GM18505 (cell line): ENCODE data around the gene ANAPC16.
A peak's percentile ranks its signal among the peaks of the same experiment; 100 is the strongest.

Experiments
- ATAC-seq: cut with Tn5 transposase; IDR thresholded peaks from one replicate; pipeline ENCODE4 v1.9.1; 2021; ENCODE audit not compliant: unreplicated experiment
- POLR2A ChIP-seq: IDR thresholded peaks from 4 replicates; pipeline ENCODE4 v1.6.1; 2011; ENCODE audit warnings: borderline replicate concordance; ENCODE audit not compliant: insufficient read depth, insufficient read length; ENCODE audit errors: extremely low read depth

Gene ANAPC16

DNA sequence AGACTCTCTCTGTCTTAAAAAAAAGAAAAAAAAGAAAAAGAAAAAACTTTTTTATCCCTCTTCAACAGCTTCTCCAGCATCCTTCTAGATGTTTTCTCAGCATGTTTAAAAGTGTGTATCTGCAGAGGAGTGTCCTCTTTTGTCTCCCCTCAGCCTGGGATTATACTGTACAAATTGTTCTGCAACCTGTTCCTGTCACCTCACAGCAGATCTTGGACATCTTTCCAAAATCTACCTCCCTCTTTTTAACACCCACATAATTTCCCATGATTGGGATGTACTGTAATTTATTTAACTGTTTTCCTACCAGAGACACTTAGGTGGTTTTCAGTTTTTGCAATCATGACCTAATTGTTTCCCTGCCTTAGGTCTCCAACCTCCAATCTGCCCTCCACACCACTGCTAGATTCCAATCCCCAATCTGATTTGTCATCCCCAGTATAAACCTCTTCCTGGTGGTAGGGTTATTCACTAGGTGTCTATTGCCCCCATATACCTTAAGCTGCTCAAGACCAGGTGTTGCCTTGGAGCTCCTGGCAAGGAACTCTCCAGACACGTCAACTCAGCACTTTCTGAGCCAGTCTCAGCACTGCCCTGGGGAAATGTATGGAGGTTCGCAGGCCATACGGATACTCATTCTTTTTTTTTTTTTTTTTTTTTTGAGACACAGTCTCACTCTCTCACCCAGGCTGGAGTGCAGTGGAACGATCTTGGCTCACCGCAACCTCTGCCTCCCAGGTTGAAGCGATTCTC lies 40.3 kb downstream of the ANAPC16 start:
- TF ChIP-seq POLR2A: no peak
- no peak for ATAC-seq

DNA sequence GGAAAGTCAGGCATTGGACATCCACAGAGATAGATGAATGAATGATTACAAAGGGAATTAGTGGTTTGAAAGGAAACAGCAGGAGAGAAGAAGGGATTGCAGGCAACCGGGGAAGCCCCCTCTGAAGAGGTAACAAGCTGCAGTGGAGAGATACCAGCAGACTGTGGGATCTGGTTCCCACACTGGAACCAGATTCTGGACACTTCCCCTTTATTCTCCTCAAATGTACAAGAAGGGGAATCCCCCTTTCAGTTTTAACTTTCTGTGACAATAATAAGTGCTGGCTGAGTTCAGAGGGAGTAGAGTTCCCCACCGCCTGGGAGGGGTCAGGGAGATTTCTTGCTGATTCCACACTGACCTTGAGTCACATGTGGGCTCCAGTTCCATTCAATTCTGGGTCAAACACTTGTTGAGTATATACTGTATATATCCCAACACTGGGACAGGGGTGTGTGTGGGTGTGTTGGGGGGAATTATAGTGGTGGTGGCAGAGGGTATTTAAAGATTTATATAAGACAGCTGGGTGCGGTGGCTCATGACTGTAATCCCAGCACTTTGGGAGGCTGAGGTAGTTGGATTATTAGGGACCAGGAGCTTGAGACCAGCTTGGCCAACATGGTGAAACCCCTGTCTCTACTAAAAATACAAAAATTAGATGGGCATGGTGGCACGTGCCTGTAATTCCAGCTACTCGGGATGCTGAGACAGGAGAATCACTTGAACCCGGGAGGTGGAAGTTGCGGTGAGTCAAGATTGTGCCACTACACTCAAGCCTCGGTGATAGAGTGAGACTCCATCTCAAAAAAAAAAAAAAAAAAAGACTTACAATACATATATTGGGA lies 41.5 kb downstream of the ANAPC16 start:
- ATAC-seq: no peak
- TF ChIP-seq POLR2A: no peak

DNA sequence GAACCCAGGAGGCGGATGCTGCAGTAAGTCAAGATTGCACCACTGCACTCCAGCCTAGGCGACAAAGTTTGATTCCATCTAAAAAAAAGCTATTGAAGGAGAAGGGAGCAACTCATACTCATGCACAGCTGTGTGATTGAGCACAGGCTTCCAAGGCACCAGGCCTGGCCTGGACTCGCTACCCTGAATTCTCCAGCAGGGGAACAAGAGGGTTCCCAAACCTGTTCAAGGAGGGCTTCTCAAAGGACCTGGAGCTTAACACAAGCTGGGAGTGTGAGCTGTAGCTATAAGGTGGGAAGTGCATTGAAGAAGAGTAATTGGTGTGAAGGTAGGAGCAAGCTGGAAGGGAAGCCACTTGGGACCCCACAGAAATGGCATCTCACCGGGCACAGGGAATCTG lies 42.8 kb downstream of the ANAPC16 start:
- ATAC-seq: no peak
- no peak for TF ChIP-seq POLR2A

DNA sequence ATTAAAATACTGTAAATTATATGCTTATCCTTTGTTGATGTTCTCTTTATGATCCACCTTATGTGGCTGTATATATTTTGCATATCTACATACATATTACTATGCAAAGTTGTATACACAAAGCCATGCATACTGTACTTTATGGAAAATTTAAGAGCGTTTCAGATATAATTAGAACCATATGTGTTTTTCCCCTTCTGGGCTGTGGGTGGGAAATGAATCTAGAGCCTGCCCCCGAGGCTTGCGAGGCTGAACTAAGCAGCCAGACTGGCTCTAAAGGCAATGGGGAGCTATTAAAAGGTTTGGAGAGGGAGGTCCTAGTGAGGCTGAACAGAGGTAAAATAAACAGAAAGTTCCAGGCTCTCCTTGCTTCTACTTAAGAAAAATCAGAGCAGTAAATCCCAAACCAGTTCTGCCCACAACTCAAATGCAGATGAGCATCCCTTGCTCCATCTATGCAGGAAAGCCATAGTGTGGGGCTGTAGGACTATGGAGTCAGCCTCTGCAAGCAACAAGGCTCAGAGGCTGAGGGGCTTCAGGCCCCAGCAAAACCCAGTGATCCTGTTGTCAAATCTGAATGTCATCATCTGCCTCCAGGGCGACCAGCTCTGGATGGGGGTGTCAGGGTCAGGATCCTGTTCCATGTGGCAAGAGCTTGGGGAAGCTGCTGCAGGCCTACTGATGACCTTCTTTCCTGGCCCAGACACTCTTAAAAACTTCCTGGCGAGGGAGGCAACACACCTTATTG lies 43.9 kb downstream of the ANAPC16 start:
- ATAC-seq: no peak

DNA sequence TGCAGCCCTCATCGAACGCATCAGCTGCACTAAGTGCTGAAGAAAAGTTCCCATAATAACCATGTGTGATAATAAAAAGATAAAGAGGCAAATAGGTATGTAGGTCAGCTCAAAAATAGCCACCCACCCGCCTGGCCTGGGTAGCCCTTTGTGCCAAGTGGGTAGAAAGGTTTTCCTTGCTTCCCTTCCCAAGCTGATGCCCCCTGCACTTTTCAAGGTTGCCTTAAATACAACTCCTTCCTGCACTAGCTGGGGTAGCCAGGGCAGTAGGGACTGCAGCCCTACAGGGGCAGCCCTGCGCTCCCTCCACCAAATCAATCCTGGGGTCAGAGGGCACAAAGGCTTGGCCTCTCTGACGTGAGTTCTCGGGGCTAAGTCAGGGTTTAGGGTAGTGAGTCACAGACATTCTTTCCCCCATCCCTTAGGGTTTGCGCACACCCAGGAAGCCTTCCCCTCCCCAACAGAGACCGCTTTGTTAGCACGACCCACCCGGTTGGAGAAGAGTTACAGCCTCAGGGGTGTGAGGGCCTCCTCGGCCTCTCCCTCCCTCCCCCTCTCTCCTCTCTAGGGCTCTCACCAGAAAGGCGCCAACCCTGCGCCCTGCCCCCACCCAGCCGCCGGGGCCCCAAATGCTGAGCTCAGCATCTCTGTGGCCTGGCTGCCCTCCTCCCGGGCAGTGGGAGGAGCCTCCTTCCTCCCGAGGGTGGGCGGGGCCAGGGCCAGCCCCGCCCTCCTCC lies 44.6 kb downstream of the ANAPC16 start:
- ATAC-seq: peak; percentile 66
- TF ChIP-seq POLR2A: peak; percentile 54

More for the DNA sequence above, 43.9 kb downstream of the ANAPC16 start:
- no peak for TF ChIP-seq POLR2A

DNA sequence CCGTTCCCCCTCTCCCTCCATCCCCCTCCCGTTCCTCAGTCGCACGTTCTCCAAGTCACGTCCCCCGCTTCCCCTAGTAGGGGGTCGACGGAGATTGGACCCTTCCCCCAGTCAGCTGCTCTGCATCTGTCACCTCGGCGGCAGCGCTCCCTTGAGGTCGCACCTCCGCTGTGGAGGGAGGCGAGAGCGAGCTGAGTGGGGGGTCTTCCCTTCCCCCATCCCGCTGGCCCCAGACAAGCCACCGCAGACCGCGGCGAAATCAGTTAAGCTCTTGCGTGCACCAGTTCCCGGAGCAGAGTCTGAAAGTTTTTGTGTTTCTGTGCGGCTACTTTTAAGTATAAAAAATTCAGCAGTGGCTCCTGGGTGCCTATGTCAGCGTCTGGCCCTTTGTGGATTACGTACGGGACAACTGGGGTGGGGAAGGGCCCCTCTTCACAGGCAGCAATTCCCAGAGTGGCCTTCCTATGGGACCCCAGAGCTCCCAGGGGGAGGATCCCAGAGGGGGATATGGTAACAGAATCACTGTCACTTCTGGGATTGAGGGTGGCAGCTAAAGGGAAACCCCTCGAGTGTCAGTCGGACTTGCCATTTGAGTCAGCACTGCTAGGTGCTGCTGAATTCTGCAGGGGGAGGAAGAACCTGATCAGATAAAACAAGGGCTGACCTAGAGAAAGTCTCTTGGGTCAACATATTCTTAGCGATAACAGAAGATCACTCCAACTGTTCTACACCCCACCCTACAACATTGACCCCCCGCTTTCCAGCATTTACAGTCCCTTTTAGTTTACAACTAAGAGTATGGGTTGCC lies 45.4 kb downstream of the ANAPC16 start:
- ATAC-seq: peak; percentile 26

DNA sequence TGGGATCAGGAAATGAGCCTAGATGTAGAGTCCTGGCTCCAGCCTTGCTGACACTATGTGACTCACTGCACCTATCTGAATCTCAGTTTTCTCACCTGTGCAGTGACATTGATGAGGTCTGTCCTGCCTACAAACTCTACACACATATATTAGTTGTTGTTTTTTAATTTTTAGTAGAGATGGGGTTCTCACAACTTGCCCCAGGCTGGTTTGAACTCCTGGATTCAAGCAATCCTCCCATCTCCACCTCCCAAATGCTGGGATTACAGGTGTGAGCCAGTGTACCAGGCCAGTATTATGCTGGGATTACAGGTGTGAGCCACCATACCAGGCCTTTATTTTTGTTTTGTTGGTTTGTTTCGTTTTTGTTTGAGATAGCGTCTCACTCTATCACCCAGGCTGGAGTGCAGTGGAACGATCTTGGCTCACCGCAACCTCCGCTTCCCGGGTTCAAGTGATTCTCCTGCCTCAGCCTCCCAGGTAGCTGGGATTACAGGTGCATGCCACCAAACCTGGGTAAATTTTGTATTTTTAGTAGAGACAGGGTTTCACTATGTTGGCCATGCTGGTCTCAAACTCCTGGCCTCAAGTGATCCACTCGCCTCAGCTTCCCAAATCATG lies 46.1 kb downstream of the ANAPC16 start:
- no peak for ATAC-seq
- no peak for TF ChIP-seq POLR2A

More for the DNA sequence above, 45.4 kb downstream of the ANAPC16 start:
- peak; percentile 50 for TF ChIP-seq POLR2A

DNA sequence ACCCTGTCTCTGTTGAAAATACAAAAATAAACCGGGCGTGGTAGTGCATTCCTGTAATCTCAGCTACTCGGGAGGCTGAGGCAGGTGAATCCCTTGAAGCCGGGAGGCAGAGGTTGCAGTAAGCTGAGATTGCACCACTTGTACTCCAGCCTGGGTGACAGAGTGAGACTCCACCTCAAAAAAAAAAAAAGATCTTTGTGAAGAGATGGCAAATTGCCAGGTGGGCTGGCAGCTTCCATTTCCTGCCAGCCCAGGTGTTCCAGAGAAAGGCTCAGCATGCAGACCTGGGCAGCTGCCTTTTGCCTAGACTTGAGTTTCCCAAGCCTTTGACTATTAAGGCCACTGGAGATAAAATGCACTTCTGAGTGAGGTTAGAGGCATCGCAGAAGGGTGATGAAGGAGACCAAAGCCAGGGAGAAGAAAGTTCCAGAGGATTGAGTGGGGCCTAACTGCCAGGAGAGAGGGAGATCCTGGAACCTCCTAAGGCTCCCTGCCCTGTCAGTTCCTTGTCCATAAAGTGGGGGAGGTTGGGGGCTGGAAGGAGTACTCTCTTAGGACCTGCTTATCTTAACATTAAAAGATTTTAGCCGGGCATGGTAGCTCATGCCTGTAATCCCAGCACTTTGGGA lies 47.9 kb downstream of the ANAPC16 start:
- no peak for TF ChIP-seq POLR2A
- ATAC-seq: no peak

DNA sequence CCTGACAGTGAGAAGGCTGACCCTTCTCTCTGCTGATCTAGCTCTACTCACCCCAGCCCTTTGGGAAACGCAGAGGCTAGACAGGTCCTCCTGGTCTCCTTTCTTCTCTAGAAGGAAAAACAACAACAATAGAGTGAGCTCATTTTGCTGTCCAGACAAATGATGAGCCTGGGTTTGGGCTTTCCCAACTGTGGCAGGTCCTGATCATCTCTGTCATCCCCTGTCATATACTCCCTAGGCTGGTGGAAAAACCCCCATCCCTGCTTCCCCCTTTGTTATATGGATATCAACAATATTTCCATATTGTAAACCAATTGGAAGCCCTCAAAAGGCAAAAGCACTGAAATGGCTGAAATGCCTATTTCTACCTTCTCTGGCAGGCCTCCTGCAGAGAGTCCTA lies 48.7 kb downstream of the ANAPC16 start:
- ATAC-seq: no peak
- TF ChIP-seq POLR2A: no peak

DNA sequence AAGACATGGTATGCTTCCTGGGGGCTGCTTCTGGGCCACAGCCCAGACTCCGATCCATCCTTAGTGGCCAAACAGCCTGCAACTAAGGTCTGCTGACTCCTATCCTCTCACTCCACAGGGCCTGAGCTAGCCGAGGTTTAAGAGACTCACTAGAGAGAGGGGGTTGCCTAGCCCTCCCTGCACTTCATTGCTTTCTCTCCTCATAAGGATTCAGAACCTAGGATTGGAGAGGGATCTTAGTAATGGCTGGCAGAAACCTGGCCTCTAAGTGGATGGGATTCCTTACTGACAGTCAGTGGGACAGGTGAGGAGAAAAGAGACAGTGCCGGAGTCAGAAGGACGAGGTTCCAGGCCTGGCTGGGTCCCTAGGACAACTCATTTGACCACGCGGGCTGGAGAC lies 49.7 kb downstream of the ANAPC16 start:
- no peak for ATAC-seq
- no peak for TF ChIP-seq POLR2A
